Tibial nerve (tissue), 4 donors: ENCODE results near the gene SLC7A6.
"Not testable (repeated sequence)": the region's sequence is repeated elsewhere in the genome, so short reads cannot be mapped to it uniquely, and the experiment has no call there.

ENCODE experiments used
- EP300 ChIP-seq, 2 donors: sonication (generic); formaldehyde crosslinking; IDR thresholded peaks; one replicate each; pipeline ENCODE4 v1.6.1; 2017; ENCODE audit warnings: antibody characterized with exemption in 2 of 2, mild to moderate bottlenecking in 1 of 2
- POLR2A ChIP-seq, 2 donors: fragments of 450-650 bp; IDR thresholded peaks; one replicate each; pipeline ENCODE4 v1.6.1; 2017; ENCODE audit warnings: antibody characterized with exemption in 2 of 2, mild to moderate bottlenecking in 2 of 2, moderate library complexity in 2 of 2
- TF ChIP-seq, protein P1 (sequence below), 5 experiments: fragments of 200-600 bp in 3 of 5; fragments of 450-650 bp in 2 of 5; sonication (generic) in 3 of 5; IDR thresholded peaks; one replicate each; pipeline ENCODE4 v1.5.1; 2016 to 2019; ENCODE audit warnings: antibody characterized with exemption in 5 of 5, mild to moderate bottlenecking in 3 of 5, moderate library complexity in 2 of 5

DNA sequence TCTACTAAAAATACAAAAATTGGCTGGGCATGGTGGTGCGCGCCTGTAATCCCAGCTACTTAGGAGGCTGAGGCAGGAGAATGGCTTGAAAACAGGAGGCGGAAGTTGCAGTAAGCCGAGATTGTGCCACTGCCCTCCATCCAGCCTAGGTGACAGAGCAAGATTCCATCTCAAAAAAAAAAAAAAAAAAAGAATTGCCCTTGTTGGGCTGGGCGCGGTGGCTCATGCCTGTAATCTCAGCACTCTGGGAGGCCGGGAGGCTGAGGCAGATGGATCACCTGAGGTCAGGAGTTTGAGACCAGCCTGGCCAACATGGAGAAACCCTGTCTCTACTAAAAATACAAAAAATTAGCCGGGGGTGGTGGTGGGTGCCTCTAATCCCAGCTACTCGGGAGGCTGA, 24.5 kb downstream of the SLC7A6 start:
- TF ChIP-seq, protein P1, sequence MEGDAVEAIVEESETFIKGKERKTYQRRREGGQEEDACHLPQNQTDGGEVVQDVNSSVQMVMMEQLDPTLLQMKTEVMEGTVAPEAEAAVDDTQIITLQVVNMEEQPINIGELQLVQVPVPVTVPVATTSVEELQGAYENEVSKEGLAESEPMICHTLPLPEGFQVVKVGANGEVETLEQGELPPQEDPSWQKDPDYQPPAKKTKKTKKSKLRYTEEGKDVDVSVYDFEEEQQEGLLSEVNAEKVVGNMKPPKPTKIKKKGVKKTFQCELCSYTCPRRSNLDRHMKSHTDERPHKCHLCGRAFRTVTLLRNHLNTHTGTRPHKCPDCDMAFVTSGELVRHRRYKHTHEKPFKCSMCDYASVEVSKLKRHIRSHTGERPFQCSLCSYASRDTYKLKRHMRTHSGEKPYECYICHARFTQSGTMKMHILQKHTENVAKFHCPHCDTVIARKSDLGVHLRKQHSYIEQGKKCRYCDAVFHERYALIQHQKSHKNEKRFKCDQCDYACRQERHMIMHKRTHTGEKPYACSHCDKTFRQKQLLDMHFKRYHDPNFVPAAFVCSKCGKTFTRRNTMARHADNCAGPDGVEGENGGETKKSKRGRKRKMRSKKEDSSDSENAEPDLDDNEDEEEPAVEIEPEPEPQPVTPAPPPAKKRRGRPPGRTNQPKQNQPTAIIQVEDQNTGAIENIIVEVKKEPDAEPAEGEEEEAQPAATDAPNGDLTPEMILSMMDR (IDR thresholded peaks at IDR 0.05): not testable (repeated sequence)
- TF ChIP-seq EP300, POLR2A (IDR thresholded peaks at IDR 0.05): not testable (repeated sequence)
